Heart left ventricle (tissue), 16 donors: ENCODE measurements around the gene ANK2. TPM values are rescaled to one million over a fixed set of nuclear protein-coding genes. Genes with fewer than 3 reads are reported as not detected.

Source experiments
- ATAC-seq, 4 donors: fragments of 200-7000 bp; cut with Tn5 transposase; one replicate each; pipeline ENCODE4 v1.9.1; 2020 to 2022; ENCODE audit warnings: moderate library complexity in 4 of 4, mild to moderate bottlenecking in 3 of 4, moderate number of reproducible peaks in 1 of 4
- DNase-seq, 5 donors: peaks; one replicate each; pipeline ENCODE4 v3.0.0-alpha.2; 2020
- H3K27ac ChIP-seq, 12 donors: fragments of 200-600 bp; sonication (generic) in 4 of 12; one replicate each; pipeline versions ENCODE4 v1.5.0 to v1.8.0; 2016 to 2022; ENCODE audit warnings: mild to moderate bottlenecking in 2 of 12
- H3K27me3 ChIP-seq, 9 donors: fragments of 200-600 bp; sonication (generic) in 2 of 9; one replicate each; pipeline versions ENCODE4 v1.5.1 to v1.8.0; 2016 to 2022; ENCODE audit warnings: mild to moderate bottlenecking in 3 of 9
- H3K36me3 ChIP-seq, 9 donors: fragments of 200-600 bp; sonication (generic) in 2 of 9; one replicate each; pipeline versions ENCODE4 v1.5.0 to v1.8.0; 2018 to 2022; ENCODE audit warnings: mild to moderate bottlenecking in 2 of 9
- H3K4me1 ChIP-seq, 12 donors: fragments of 200-600 bp; sonication (generic) in 4 of 12; one replicate each; pipeline versions ENCODE4 v1.5.0 to v1.8.0; 2016 to 2022; ENCODE audit warnings: mild to moderate bottlenecking in 3 of 12
- H3K4me3 ChIP-seq, 12 donors: fragments of 200-600 bp; sonication (generic) in 4 of 12; one replicate each; pipeline versions ENCODE4 v1.5.0 to v1.8.0; 2017 to 2022; ENCODE audit warnings: mild to moderate bottlenecking in 9 of 12, moderate library complexity in 4 of 12
- H3K9me3 ChIP-seq, 12 donors: fragments of 200-600 bp; sonication (generic) in 4 of 12; one replicate each; pipeline versions ENCODE4 v1.5.0 to v1.8.0; 2016 to 2022; ENCODE audit warnings: mild to moderate bottlenecking in 1 of 12
- CTCF ChIP-seq, 12 donors: fragments of 200-600 bp; sonication (generic) in 4 of 12; IDR thresholded peaks; one replicate each; pipeline versions ENCODE4 v1.5.0 to v1.8.0; 2018 to 2022; ENCODE audit warnings: antibody characterized with exemption in 12 of 12, mild to moderate bottlenecking in 5 of 12
- POLR2A ChIP-seq, 2 donors: fragments of 450-650 bp; IDR thresholded peaks; one replicate each; pipeline ENCODE4 v1.6.1; 2017; ENCODE audit warnings: antibody characterized with exemption in 2 of 2, mild to moderate bottlenecking in 2 of 2, moderate library complexity in 2 of 2
- WGBS, 4 donors: extraction: QIAGEN DNeasy Blood & Tissue Kit in 2 of 4; methylation state at CpG; one replicate each; pipeline versions ENCODE4 v1.1.5 to v1.1.7; 2013 to 2018; 5-methylcytosine and 5-hydroxymethylcytosine counted together
- intact Hi-C, 10 donors: fragments of 100-400 bp; cut with DNase I; formaldehyde crosslinking; loops; one replicate each; pipeline versions ENCODE4 v1.11.1 to v1.14.2; 2022
- polyA plus RNA-seq, 2 donors: library from polyadenylated mRNA; stranded (reverse); fragments of 200-250 nt; gene quantifications; one replicate each; pipeline ENCODE4 v1.2.3, GENCODE V29; 2013
- total RNA-seq, 9 donors: library from RNA; depleted of rRNA in 2 of 9; stranded (reverse); fragments of >200 nt in 2 of 9; fragmentation: NEBNext Ultra II Directional in 3 of 9; extraction: Animal tissue kit (Norgen Biotek cat#: 25700) in 3 of 9; gene quantifications; one replicate each; pipeline versions ENCODE4 v1.1.0 to v1.2.4, GENCODE V29; 2016 to 2023
- donor health status: ischemic (EF 13 %, LVEDD 7.1; RV severe dilation, severe dysfunction).
- donor health status: healthy with polysubstance abuse.
- donor health status: DM: no; HTN: yes; CAD: no.
- donor health status: DM: no; HTN: no; CAD: no.
- donor health status: ischemic (EF 25% LVEDD 6.9; RV normal size, moderate dysfunction).
- donor health status: ischemic (EF 25% LVEDD 5.7; RV mildly dilated, moderate dysfunction).
- donor health status: healthy.
- donor health status: DM: yes; HTN: yes; CAD: no.
- donor health status: ischemic (EF 35%, LVEDD 5.7; RV mildly dilated, moderate dysfunction).
- donor health status: nonischemic (EF 11% LVEDD 7.7; RV severe dilation, severe dysfunction).
- donor health status: DM: yes; HTN: yes; CAD: no.
- donor health status: PGD.
- donor health status: ischemic (EF 29% LVEDD 5.4; RV normal size, mild dysfunction).
- donor health status: nonischemic (EF 23%, LVEDD 6.1; RV moderate dilation, normal function).

Gene ANK2
- total and polyA plus RNA-seq, 11 donors: 30.7 to 351 (median 267) TPM

- Histone ChIP-seq H3K4me1 (peaks cover 0 to 17% (median 0%) of the 10 kb centered on the region in 12 donors), H3K27me3 (no peaks in the 10 kb centered on the region), H3K36me3 (no peaks in the 10 kb centered on the region), H3K27ac (peak overlapping the region in 5 of 12 donors; percentile 6 to 67 (median 44)), H3K4me3 (no peak overlapping the region), H3K9me3 (no peaks in the 10 kb centered on the region)
- TF ChIP-seq CTCF (IDR thresholded peaks at IDR 0.05) (no peak), POLR2A (IDR thresholded peaks at IDR 0.05) (no peak)
- DNase-seq (peak in 1 of 5 donors; percentile 26), ATAC-seq (peak in 3 of 4 donors; percentile 56 to 65 (median 65))
- intact Hi-C loops: loop anchor here in 9 of 10 donors (5.0 to 10.0 kb wide), 15 partner anchors 40 to 985 kb away; partner anchors contain the start of gene CAMK2D (in 3 of the 9)
- WGBS, 4 donors: 45 to 62% (median 52%) methylated on average over 5 of the region's 5 CpGs
These were observed 347.8 kb downstream of the ANK2 start for GRCh38 chr4:113397114-113397701.

- no peaks in the 10 kb centered on the region for H3K9me3 ChIP-seq
- no peak for DNase-seq
- no peak overlapping the region for H3K27ac ChIP-seq
- ATAC-seq: no peak
- H3K36me3 ChIP-seq: no peaks in the 10 kb centered on the region
- no peaks in the 10 kb centered on the region for H3K27me3 ChIP-seq
- peaks cover 0 to 25% (median 0%) of the 10 kb centered on the region in 12 donors for H3K4me1 ChIP-seq
- H3K4me3 ChIP-seq: no peak overlapping the region
- no peak for TF ChIP-seq POLR2A (IDR thresholded peaks at IDR 0.05)
- TF ChIP-seq CTCF (IDR thresholded peaks at IDR 0.05): no peak
- 80 to 94% (median 88%) methylated on average over 7 to 8 of the region's 8 CpGs for WGBS, 4 donors
- intact Hi-C loops: loop anchor here in 9 of 10 donors (5.0 to 10.0 kb wide), 15 partner anchors 39 to 984 kb away; partner anchors contain the start of gene CAMK2D (in 3 of the 9)
These were observed 349.1 kb downstream of the ANK2 start for GRCh38 chr4:113398441-113399143.

GRCh38 chr4:113404167-113404571, 354.7 kb downstream of the ANK2 start:
- WGBS, 4 donors: 93 to 97% (median 96%) methylated on average over 4 of the region's 4 CpGs
- H3K4me3 ChIP-seq: no peak overlapping the region
- H3K27ac ChIP-seq: no peak overlapping the region
- H3K9me3 ChIP-seq: no peaks in the 10 kb centered on the region
- no peak for ATAC-seq
- no peaks in the 10 kb centered on the region for H3K36me3 ChIP-seq
- peaks cover 0 to 19% (median 2%) of the 10 kb centered on the region in 12 donors for H3K4me1 ChIP-seq
- no peak for DNase-seq
- intact Hi-C loops: loop anchor here in 2 of 10 donors (10.0 kb wide), 2 partner anchors 131 to 361 kb away; partner anchors contain the start of gene CAMK2D (in 1 of the 2)
- no peaks in the 10 kb centered on the region for H3K27me3 ChIP-seq
- TF ChIP-seq POLR2A (IDR thresholded peaks at IDR 0.05): no peak
- no peak for TF ChIP-seq CTCF (IDR thresholded peaks at IDR 0.05)

DNA sequence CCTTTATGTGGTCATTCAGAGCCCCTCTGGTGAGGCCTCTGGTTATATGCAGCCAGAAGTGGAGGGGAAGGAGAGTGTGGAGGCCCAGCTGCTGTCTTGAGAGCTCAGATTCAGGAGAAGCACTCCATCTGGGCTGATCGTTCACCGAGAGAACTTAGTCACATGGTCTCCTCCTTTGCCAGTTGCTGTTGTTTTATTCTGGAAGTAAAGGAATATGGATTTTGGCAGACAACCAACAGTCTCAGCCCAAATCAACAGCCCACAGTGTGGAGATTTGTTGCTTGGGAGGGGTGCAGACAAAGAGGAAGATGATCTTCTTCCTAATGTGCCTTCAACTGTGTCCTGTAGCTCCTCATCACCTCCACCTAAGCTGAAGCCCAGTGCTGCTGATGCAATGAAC, 355.4 kb downstream of the ANK2 start:
- no peaks in the 10 kb centered on the region for H3K9me3 ChIP-seq
- intact Hi-C loops: loop anchor here in 2 of 10 donors (10.0 kb wide), 2 partner anchors 130 to 360 kb away; partner anchors contain the start of gene CAMK2D (in 1 of the 2)
- H3K4me3 ChIP-seq: no peak overlapping the region
- H3K27ac ChIP-seq: no peak overlapping the region
- WGBS, 4 donors: 19 to 48% (median 33%) methylated on average over 2 of the region's 2 CpGs
- TF ChIP-seq CTCF (IDR thresholded peaks at IDR 0.05): no peak
- TF ChIP-seq POLR2A (IDR thresholded peaks at IDR 0.05): no peak
- DNase-seq (peak in 2 of 5 donors; percentile 21 to 28), ATAC-seq (peak in 3 of 4 donors; percentile 22 to 59 (median 48))
- no peaks in the 10 kb centered on the region for H3K36me3 ChIP-seq
- H3K4me1 ChIP-seq: peaks cover 0 to 19% (median 2%) of the 10 kb centered on the region in 12 donors
- no peaks in the 10 kb centered on the region for H3K27me3 ChIP-seq
